Coronary artery (tissue), 2 donors: ENCODE measurements around the gene MACIR.
A peak's percentile ranks its signal among the peaks of the same experiment; 100 is the strongest.

ENCODE experiments used
- DNase-seq: peaks from one replicate; pipeline ENCODE4 v3.0.0-alpha.2; 2017; ENCODE audit warnings: low spot score
- H3K27ac ChIP-seq, 2 donors: fragments of 200-600 bp; sonication (generic); one replicate each; pipeline ENCODE4 v1.5.1; 2016 to 2019
- H3K4me3 ChIP-seq: fragments of 200-600 bp; sonication (generic); 2 replicates; pipeline ENCODE4 v1.5.1; 2016; ENCODE audit warnings: mild to moderate bottlenecking, moderate library complexity
- CTCF ChIP-seq: fragments of 200-600 bp; sonication (generic); IDR thresholded peaks from one replicate; pipeline ENCODE4 v1.5.1; 2019; ENCODE audit warnings: antibody characterized with exemption

MACIR gene

GRCh38 chr5:103260951-103261350 is 2.4 kb downstream of the MACIR start:
- Histone ChIP-seq H3K4me3 (no peak overlapping the region), H3K27ac (no peak overlapping the region)
- TF ChIP-seq CTCF = no peak
- DNase-seq = no peak

GRCh38 chr5:103262422-103262871 is 3.9 kb downstream of the MACIR start:
- Histone ChIP-seq H3K4me3 (no peak overlapping the region), H3K27ac (peak overlapping the region in 1 of 2 donors; percentile 30)
- no peak for TF ChIP-seq CTCF
- DNase-seq = no peak

- no peak overlapping the region for H3K27ac ChIP-seq
- DNase-seq = no peak
- no peak overlapping the region for H3K4me3 ChIP-seq
- TF ChIP-seq CTCF = no peak
Observed at GRCh38 chr5:103263054-103263453, 4.5 kb downstream of the MACIR start.

GRCh38 chr5:103264508-103264907 is 5.9 kb downstream of the MACIR start:
- no peak for TF ChIP-seq CTCF
- H3K27ac ChIP-seq = no peak overlapping the region

GRCh38 chr5:103270581-103270980 is 12.0 kb downstream of the MACIR start:
- TF ChIP-seq CTCF = no peak
- H3K4me3 ChIP-seq = no peak overlapping the region
- no peak for DNase-seq
- no peak overlapping the region for H3K27ac ChIP-seq

More at GRCh38 chr5:103264508-103264907, 5.9 kb downstream of the MACIR start:
- DNase-seq = no peak
- no peak overlapping the region for H3K4me3 ChIP-seq

GRCh38 chr5:103271570-103272289 is 13.2 kb downstream of the MACIR start:
- no peak overlapping the region for H3K4me3 ChIP-seq
- DNase-seq = no peak
- H3K27ac ChIP-seq = no peak overlapping the region
- TF ChIP-seq CTCF = no peak

GRCh38 chr5:103272377-103272776 is 13.8 kb downstream of the MACIR start:
- no peak for TF ChIP-seq CTCF
- Histone ChIP-seq H3K27ac (no peak overlapping the region), H3K4me3 (no peak overlapping the region)
- DNase-seq = no peak
